NB4 (cell line): ENCODE data around the gene MYO1F.

Experiments used
- CTCF ChIP-seq: IDR thresholded peaks from one replicate; pipeline ENCODE4 v1.5.1; 2012; ENCODE audit warnings: low read depth, low read length
- POLR2A ChIP-seq: IDR thresholded peaks from 2 replicates; pipeline ENCODE4 v1.6.1; 2011; ENCODE audit warnings: mild to moderate bottlenecking; ENCODE audit not compliant: insufficient read length; ENCODE audit errors: extremely low read depth

DNA sequence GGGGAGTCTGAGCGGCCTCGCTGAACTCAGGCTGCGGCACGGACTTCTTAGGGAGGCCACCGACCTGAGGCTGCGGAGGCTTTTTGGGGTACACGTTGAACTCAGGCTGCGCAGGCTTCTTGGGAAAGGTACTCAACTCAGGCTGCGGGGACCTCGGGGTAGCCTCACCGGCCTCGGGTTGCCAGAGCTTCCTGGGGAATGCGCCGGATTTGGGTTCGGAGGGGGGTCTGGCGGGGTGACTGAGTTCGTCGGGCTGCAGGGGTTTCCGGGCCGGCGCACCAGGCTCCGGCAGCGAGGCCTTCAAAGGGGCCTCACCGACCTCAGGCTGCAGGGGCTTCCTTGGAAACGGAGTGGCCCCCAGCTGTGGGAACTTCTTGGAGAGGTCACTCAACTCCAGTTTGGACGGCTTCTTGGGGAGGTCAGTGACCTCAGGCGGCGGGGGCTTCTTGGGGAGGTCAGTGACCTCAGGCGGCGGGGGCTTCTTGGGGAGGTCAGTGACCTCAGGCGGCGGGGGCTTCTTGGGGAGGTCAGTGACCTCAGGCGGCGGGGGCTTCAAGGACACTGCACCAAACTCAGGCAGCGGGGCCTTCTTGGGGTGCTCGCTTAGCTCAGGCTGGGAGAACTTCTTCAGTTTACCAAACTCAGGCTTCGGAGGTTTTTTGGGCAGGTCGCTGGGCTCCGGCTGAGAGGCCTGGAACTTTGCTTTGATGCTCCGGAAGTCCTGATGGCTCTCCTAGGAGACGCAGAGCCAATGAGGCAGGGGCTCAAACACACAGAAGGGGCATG, 78.0 kb downstream of the MYO1F start:
- TF ChIP-seq POLR2A (no peak), CTCF (no peak)
